Daoy (cell line): Measurements from ENCODE around the gene DISP3. TPM values are rescaled to one million over a fixed set of nuclear protein-coding genes. Genes with fewer than 3 reads are reported as not detected.

ENCODE experiments used
- DNase-seq: peaks from one replicate; pipeline ENCODE4 v3.0.0-alpha.2; 2015; ENCODE audit warnings: low read depth
- total RNA-seq: library from RNA; depleted of rRNA; stranded (reverse); fragments of >200 nt; shearing (Covaris generic); gene quantifications from 2 replicates; pipeline ENCODE4 v1.2.3, GENCODE V29; 2014; rRNA removed

DISP3 gene, protein sequence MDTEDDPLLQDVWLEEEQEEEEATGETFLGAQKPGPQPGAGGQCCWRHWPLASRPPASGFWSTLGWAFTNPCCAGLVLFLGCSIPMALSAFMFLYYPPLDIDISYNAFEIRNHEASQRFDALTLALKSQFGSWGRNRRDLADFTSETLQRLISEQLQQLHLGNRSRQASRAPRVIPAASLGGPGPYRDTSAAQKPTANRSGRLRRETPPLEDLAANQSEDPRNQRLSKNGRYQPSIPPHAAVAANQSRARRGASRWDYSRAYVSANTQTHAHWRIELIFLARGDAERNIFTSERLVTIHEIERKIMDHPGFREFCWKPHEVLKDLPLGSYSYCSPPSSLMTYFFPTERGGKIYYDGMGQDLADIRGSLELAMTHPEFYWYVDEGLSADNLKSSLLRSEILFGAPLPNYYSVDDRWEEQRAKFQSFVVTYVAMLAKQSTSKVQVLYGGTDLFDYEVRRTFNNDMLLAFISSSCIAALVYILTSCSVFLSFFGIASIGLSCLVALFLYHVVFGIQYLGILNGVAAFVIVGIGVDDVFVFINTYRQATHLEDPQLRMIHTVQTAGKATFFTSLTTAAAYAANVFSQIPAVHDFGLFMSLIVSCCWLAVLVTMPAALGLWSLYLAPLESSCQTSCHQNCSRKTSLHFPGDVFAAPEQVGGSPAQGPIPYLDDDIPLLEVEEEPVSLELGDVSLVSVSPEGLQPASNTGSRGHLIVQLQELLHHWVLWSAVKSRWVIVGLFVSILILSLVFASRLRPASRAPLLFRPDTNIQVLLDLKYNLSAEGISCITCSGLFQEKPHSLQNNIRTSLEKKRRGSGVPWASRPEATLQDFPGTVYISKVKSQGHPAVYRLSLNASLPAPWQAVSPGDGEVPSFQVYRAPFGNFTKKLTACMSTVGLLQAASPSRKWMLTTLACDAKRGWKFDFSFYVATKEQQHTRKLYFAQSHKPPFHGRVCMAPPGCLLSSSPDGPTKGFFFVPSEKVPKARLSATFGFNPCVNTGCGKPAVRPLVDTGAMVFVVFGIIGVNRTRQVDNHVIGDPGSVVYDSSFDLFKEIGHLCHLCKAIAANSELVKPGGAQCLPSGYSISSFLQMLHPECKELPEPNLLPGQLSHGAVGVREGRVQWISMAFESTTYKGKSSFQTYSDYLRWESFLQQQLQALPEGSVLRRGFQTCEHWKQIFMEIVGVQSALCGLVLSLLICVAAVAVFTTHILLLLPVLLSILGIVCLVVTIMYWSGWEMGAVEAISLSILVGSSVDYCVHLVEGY (N-terminal part only)
- 0.11 and 0.48 TPM in 2 replicates for total RNA-seq

DNA sequence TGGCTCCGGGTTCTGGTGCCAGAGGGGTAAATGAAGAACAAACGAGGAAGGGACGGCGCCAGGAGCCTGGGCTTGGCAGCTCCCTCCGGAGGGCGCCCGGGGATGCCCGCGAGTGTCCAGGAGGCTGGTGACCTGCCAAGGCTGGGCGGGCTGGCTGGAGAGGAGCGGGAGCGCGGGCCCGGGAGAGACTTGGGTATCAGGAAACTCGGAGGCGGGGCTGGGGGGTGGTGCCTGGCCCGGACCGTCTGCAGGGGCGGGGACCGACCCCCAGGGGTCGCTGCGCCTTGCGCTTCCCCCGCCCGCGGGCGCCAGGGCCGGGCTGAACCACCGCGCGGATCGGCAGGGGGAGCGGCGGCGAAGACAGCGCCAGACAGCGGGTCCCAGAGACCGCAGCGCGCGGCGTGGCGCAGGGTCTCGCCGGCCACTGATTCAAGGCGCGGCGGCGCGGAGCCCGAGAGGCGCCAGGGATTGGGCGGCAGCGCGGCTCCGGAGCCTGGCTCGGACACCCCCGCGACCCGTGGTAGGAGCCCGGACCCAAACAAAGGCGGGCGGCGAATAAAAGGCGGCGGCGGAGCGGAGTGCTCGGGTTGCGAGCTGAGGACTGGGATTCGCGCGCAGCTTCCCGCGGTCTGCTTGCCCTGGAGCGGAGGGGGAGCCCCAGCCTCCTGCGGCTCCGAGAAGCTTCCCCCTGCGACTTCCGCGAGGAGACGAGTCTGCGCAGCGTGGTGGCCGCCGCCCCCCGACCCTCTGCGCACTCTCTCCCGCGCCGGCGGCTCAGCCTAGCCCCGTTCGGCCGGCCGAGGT lies at the start of gene DISP3:
TSS of gene DISP3 (plus strand) at position 585 of the 804 bp plus-strand sequence. CDS start 21,838 bp downstream, outside the sequence.
- DNase-seq = peak; percentile 89

DNA sequence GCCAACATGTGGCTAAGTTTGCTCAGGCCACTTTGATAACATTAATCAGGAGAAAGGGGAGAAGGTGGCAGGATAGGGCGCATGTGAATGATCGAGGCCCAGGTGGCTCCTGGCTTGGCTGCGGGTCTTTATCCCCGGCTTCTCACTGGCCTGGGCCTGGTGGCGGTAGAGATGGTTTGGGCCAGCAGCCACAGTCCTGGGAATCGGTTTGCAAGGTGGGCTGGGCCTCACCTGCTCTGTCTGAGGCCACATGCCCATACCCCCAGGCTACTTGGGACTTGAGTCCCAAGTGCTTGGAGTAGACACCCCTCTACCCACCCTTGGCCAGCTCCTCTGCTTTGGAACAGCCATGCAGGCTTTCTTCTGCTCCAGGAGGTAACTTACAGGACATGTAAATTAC lies 49.7 kb upstream of the DISP3 start:
- no peak for DNase-seq

DNA sequence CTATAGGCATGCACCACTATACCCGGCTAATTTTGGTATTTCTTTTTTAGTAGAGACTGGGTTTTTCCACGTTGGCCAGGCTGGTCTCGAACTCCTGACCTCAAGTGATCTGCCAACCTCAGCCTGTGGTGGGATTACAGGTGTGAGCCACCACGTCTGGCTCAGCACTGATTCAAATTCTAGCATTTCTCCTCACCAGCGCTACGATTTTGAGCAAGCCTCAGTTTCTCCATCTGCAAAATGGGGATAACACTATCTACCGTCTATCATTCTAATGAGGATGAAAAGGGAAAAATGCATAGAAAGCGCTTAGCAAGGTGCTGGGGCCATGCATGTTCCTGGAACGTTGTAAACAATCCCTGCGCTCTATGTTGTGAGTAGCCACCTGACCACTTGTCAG lies 49.0 kb upstream of the DISP3 start:
- no peak for DNase-seq

DNA sequence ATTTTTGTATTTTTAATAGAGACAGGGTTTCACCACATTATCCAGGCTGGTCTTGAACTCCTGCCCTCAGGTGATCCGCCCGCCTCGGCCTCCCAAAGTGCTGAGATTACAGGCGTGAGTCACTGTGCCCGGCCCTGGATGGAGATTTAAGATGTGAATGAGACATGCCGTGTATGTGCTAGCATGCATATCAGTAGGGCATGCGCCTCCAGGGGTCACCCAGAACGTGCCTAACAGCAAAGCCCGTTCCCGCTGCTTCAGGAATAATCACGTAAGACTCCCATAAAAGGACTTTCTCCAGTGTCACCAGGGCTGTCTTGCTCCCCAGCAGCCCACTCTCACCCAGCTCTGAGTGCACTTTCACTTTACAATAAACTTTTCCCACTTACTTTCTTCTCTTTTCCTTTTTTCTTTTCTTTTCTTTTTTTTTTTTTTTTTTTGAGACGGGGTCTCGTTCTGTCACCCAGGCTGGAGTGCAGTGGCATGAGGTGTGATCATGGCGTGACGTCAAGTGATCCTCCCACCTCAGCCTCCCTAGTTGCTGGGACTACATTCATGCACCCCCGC lies 46.9 kb upstream of the DISP3 start:
- peak; percentile 43 for DNase-seq

DNA sequence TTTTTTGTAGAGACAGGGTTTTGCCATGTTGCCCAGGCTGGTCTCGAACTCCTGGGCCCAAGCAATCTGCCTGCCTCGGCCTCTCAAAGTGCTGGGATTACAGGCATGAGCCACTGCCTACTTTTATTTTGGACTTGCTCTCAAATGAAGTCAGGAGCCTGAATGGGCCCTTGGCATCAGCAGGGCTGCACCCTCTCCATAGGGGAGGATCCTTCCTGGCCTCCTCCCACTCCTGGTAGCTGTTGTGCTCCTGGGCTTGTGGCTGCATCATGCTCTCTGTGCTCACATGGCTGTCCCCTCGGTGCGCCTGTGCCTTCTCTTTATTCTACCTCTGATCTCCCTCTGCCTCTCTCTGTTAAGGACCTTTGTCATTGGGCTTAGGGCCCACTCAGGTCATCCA lies 46.4 kb upstream of the DISP3 start:
- DNase-seq = no peak

DNA sequence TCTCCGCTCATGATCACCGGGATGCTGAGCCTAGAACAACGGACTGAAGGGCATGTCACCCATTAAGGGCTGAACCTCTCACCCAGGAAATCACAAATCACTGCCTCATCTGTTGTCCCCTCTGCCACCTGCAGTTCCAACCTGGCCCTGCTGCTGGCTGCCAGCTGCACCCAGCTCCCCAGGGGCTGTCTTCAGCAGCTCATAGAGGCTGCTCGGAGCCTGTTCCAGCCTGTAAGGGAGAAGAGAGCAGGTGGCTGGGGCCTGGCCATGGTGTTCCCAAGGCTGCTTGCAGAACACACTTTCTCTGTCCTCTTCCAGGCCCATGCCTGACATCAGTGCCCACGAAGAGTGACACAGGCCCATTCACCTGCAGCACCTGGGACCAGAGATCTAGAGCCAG lies 44.5 kb upstream of the DISP3 start:
- DNase-seq = no peak

DNA sequence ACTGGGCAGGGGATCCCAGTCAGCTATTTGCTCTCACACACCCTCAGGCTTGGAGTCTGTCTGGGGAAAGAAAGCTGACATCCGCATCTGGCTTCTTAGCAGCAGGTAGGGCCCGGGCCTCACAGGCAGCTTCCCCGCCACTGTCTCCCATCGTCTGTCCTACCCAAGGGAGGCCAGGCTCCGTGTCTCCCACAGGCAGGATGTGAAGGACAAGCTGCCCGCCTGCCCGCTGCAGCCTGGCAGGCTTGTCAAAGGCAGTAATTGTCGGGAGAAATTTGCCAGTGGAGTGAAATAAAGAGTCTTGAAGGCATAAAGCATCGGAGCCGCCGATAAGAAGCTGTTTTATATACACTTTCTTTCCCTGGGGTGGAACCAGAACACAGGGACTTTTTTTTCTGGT lies 44.0 kb upstream of the DISP3 start:
- no peak for DNase-seq

DNA sequence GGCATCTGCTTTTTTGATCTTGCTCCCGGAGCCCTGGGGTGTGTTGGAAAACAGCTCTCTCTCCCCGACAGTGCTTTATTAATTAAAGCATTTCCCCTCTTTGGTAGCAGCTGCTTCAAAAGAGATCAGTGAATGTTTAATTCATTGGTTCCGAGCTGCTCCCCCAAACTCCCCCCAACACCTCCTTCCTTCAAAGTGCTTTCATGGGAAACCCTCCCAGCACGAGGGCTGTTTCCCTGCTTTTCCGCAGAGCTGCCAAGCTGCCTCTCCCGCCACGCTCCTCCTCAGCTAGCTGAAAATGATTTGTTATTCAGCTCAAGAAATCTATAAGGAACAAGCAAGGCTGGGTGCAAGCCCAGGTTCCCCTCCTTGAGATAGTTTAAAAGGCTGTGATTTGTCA lies 40.0 kb upstream of the DISP3 start:
- DNase-seq = no peak

DNA sequence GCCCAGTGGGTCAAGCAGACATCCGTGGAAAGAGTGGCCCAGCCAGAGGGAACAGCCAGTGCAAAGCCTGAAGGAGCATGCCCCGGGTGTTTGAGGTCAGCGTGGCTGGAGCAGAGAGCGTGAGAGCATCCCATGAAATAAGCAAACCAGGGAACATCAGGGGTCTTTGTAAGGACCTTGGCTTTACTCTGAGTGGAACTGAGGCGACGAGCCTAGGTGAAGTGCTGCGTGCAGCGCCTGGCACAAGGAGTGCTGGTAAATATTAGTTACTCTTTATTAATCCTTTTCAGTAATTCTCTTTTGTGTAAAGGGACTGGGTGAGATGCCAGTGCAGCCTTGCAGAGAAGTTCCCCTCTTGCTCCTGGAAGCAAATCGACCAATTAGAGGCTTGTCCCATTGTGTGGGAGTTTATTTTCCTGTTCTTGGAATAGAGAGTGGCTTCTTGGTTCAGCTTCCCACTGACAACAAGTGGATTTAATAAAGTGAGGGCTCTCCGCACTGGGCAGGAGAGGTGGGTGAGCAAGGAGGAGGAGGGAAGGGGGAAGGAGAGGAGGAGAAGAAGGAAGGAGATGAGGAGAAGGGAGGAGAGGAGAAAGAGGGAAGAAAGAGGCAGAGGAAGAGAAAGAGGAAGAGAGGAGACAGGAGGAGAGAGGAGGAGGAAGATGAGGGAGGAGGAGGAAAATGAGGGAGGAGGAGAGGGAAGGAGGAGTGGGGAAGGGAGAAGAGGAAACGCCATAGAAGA lies 37.6 kb upstream of the DISP3 start:
- no peak for DNase-seq

DNA sequence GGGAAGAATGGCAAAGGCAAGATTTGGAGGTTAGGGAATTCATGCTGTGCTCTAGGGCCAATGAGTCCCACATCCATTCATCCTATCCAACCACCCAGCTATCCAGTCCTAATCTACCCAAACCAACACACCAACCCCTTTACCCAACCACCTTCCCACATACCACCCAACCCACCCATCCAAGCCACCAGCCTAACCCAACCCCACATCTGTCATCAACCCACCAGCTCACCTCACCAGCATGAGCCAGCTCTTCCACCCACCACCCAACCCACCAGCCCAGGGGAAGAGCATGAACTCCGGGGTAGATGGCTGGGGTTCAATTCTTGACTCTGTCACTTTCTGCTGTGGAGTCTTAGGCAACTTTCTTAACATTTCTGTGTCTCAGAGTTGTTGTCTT lies 35.9 kb upstream of the DISP3 start:
- no peak for DNase-seq

DNA sequence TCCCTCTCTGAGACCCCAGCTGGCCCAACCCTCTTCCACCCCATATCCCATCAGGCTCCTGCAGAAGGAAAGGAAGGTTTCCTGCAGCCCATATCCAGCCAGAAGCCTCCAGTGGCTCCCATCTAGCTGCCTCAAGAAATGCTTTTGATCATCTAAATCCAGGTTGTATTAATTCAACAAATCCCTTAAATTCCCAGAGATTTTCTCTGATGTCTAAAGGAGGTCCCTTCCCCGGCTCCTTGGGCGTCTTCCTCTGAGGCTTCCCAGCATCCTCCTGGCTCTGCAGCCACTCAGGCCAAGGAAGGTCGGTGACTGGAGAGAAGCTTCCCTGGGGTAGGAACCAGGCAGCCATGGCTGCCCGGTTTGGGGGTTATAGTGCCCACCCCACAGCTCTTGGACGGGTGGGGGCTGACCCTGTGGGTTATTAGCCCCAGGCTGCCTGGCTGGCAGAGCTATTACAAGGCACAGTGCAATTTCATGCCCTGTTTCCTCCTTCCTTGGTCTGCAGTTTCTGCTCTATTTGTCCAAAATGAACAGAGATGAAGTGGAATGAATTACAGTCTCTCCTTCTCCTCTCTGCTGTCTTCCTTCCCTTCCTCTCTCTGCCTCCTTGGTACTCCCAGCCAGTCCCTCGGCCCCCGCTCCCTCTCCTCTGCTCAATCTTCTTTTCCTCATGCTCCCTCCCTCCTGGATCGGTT lies 34.8 kb upstream of the DISP3 start:
- no peak for DNase-seq

DNA sequence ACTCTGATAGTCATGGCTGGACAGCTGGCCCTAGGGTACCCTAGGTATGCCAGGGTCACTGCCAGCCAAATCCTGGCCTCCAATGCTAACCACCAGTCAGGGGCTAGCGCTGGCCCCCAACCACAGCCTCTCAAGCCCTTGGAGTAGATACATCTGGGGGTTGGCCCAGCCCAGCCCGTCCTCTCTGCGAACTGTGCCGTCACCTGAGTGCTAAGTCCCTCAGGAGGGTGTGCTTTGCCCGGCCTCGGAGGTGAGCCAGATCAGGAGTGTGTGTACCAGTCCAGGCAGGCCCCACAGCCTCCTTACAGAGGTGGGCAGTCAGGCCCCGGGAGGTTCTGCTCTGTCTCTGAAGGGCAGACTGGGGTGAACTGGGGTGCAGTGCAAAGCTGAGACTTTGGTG lies 34.0 kb upstream of the DISP3 start:
- DNase-seq = no peak

DNA sequence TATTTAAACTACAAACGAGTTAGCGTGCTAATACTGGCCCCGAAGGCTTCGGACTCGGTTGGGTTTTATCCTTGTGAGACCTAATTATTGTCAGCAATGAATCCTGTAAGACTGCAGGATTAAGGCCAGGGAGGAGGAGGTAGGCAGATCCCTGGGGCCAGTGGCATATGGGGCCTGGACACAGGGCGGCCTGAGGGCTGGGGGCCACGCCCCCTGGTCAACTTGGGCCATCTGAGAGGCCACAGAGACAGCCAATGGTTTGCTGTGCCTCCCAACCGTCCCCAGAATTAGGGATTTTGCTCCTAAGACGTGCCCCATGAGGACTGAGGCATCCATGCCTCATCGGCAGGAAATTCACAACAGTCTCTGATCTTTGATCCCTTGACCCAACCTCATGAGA lies 31.1 kb upstream of the DISP3 start:
- no peak for DNase-seq

DNA sequence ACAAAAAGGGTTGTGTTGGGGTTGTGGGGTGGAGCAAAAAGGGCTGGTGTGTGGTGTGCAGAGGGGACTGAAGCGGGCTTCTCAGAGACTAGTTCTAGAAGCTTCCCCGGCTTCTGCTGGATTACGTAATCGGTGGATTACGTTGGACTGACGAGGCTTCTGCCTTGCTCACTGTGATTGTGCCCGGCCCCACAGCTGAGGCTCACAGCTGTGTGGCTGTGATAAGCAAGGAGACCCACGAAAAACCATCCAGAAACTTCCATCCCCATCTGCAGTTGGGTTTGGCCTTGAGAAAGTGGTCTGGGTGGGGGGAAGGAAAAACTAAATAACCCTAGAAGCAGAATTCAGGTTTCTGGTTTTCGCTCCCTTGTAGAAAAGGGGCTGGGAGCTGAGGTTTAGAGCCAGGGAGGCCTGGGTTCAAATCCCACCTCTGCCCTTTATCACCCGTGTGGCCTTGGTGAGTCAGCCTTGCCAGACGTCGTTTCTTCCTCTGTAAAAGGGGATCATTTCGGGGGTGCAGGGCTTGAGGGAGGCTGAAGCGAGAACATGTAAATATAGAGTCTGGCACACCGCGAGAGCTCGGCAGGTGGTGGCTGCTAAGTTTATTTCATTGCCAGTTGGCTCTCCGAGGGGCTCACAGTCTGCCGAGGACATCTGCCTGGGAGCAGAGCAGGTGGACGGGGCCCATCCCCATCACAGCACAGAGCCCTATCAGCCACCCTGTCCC lies 30.4 kb upstream of the DISP3 start:
- no peak for DNase-seq

DNA sequence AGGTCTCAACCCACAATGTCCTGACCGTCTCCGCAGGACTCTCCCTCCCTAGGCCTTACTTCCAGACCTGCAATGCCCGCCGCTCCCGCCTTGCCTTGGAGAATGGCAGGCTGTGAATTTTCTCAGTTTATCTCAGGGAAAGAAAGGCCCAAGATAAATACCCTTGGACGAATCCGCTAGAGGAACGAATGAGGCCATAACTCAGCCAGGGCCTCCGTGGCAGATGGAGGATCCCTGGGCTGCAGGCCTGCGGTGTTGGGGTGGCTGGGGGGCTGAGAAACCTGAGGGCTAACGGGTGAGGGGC lies 29.9 kb upstream of the DISP3 start:
- DNase-seq = no peak

DNA sequence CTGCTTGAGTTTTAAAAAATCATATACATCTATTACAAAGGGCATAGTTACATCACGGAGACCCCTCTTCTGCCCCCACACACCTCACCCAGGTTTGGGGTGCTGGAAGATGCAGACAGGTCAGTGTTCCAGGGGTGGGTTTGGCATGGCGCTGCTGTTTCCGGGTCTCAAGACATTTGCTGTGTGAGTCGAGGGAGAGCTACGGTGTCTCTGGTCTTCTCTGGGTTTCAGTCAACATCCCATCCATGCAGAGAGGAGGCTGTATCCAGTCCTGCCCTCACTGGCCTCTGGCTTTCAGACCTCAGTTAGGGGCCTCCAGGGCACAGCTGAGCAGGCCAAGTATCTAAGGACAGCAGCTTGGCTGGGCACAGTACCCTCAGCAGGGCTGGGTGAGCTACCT lies 28.6 kb upstream of the DISP3 start:
- no peak for DNase-seq

DNA sequence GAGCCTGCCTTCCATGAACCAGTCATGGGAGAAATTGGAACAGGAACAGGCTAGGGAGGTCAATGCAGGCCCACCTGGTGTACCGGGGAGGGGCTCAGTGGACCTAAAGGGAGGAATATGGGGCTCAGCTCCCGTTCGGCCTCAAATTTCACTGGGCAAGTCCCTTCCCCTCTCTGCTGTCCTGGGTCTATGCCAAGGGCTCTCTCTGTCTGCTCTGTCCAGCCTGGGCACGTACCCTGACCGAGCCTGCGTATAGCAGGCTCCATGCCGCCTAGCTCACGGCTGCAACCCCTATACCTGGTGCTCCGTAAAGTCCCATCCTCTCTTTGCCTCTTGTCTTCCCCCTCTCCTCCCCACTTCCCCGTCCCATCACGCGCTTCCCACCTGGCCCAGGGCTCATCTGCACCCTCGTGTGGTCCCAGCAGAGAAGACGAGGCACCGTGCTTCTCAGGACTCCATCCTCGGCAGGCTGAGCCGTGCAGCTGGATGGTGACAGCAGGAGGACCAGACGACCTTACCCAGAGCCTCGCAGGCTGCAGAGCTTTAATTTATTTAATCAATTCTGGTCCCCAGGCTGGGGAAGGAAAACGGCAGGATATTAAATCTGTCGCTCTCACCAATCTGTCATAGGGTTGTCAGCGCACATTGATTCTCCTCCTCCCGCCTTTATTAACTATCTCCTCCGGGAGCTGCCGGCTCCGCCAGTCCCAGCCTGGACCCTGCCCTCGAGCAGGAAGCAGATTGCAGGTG lies 25.0 kb upstream of the DISP3 start:
- no peak for DNase-seq

DNA sequence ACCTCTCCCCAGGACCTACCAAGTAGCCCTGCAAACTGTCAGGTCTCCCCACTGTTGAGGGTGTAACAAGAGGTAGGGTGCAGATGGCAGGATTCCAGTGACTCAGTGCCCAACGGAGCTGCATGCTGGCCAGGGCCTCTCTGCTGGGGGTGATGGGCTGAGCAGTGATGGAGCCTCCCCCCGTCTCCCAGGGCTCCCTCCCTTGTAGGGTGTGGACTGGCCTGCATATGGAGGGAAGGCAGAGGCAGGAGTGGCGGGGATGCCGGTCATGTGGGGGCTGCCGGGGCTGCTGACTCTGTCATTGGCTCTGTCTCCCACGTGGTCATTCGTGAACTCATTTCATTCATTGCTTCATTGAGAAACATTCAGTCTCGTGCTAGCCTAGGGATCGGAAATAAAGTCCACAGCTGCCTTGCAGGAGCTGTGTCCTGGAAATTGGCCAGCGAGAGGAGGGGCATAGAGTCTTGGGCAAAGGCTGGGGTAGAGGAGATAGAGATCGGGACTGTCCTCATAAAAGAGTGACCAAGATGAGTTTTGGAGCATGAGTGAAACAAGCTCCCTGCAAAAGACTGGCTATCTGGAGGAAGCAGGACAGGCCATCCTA lies 22.9 kb upstream of the DISP3 start:
- peak; percentile 17 for DNase-seq
